Osteoblast (primary cell): ENCODE results near the gene HESX1. TPM values are rescaled to one million over a fixed set of nuclear protein-coding genes. Genes with fewer than 3 reads are reported as not detected.

Experiments
- DNase-seq: peaks from one replicate; pipeline ENCODE4 v3.0.0; 2011; ENCODE audit warnings: low spot score, mixed read lengths; ENCODE audit not compliant: insufficient read length; ENCODE audit errors: missing footprints
- H2AFZ ChIP-seq: 2 replicates; pipeline ENCODE4 v1.6.0; 2011; ENCODE audit warnings: mild to moderate bottlenecking, low read length
- H3K27ac ChIP-seq: 2 replicates; pipeline ENCODE4 v1.5.1; 2011; ENCODE audit warnings: mild to moderate bottlenecking, low read depth, low read length, moderate library complexity
- H3K27me3 ChIP-seq: 2 replicates; pipeline ENCODE4 v1.6.0; 2012; ENCODE audit warnings: mild to moderate bottlenecking, control low read depth, inconsistent platforms, low read length, moderate library complexity; ENCODE audit not compliant: insufficient read depth
- H3K36me3 ChIP-seq: 2 replicates; pipeline ENCODE4 v1.5.1; 2011; ENCODE audit warnings: mild to moderate bottlenecking, low read length, control low read depth, moderate library complexity; ENCODE audit not compliant: insufficient read depth
- H3K4me1 ChIP-seq: 2 replicates; pipeline ENCODE4 v1.5.1; 2011; ENCODE audit warnings: mild to moderate bottlenecking, low read length, control low read depth, moderate library complexity; ENCODE audit not compliant: insufficient read depth
- H3K4me2 ChIP-seq: 2 replicates; pipeline ENCODE4 v1.6.0; 2011; ENCODE audit warnings: mild to moderate bottlenecking, low read length; ENCODE audit not compliant: insufficient read depth
- H3K4me3 ChIP-seq: fragments of 200-600 bp; sonication (generic); 3 replicates; pipeline ENCODE4 v1.5.1; 2012; ENCODE audit warnings: mild to moderate bottlenecking, low read length, inconsistent platforms; ENCODE audit not compliant: insufficient read depth
- H3K79me2 ChIP-seq: 2 replicates; pipeline ENCODE4 v1.6.0; 2012; ENCODE audit warnings: mild to moderate bottlenecking, low read length, control low read depth, inconsistent platforms; ENCODE audit not compliant: insufficient read depth
- H3K9me3 ChIP-seq: 2 replicates; pipeline ENCODE4 v1.5.1; 2011; ENCODE audit warnings: low read depth, low read length, control low read depth
- H4K20me1 ChIP-seq: 2 replicates; pipeline ENCODE4 v1.6.0; 2012; ENCODE audit warnings: mild to moderate bottlenecking, low read length, control low read depth; ENCODE audit not compliant: insufficient read depth
- CTCF ChIP-seq: IDR thresholded peaks from 2 replicates; pipeline ENCODE4 v1.5.1; 2011; ENCODE audit warnings: mild to moderate bottlenecking, low read depth, low read length, moderate library complexity; ENCODE audit errors: extremely low read depth
- total RNA-seq: library from RNA; depleted of rRNA; stranded (reverse); fragments of >200 nt; gene quantifications from 2 replicates; pipeline ENCODE4 v1.2.3, GENCODE V29; 2012

The HESX1 gene
- total RNA-seq, 1 donor: 0.72 TPM

- DNase-seq: no peak
- H2AFZ ChIP-seq: no peak overlapping the region
- no peak overlapping the region for H3K4me3 ChIP-seq
- H3K4me1 ChIP-seq: peaks cover 3% of the 10 kb centered on the region
- H3K79me2 ChIP-seq: no peaks in the 10 kb centered on the region
- TF ChIP-seq CTCF: no peak
- no peaks in the 10 kb centered on the region for H3K9me3 ChIP-seq
- no peak overlapping the region for H3K4me2 ChIP-seq
- H4K20me1 ChIP-seq: no peaks in the 10 kb centered on the region
- peaks cover 30% of the 10 kb centered on the region for H3K27me3 ChIP-seq
- no peaks in the 10 kb centered on the region for H3K36me3 ChIP-seq
- no peak overlapping the region for H3K27ac ChIP-seq
Observed at GRCh38 chr3:57160076-57160764, 39.6 kb downstream of the HESX1 start.

- Histone ChIP-seq H3K4me3 (no peak overlapping the region), H3K79me2 (no peaks in the 10 kb centered on the region), H3K9me3 (no peaks in the 10 kb centered on the region), H3K27me3 (peaks cover 26% of the 10 kb centered on the region), H3K4me1 (no peaks in the 10 kb centered on the region), H2AFZ (no peak overlapping the region), H4K20me1 (no peaks in the 10 kb centered on the region), H3K27ac (no peak overlapping the region), H3K36me3 (no peaks in the 10 kb centered on the region), H3K4me2 (no peak overlapping the region)
- no peak for DNase-seq
- no peak for TF ChIP-seq CTCF
Observed at GRCh38 chr3:57158813-57159738, 40.7 kb downstream of the HESX1 start.

GRCh38 chr3:57158325-57158724, 41.5 kb downstream of the HESX1 start:
- Histone ChIP-seq H3K27me3 (peaks cover 20% of the 10 kb centered on the region), H3K27ac (no peak overlapping the region), H2AFZ (no peak overlapping the region), H3K4me1 (no peaks in the 10 kb centered on the region), H3K4me3 (no peak overlapping the region), H3K9me3 (no peaks in the 10 kb centered on the region), H3K36me3 (no peaks in the 10 kb centered on the region), H3K4me2 (no peak overlapping the region), H4K20me1 (no peaks in the 10 kb centered on the region), H3K79me2 (no peaks in the 10 kb centered on the region)
- no peak for DNase-seq
- TF ChIP-seq CTCF: no peak

DNA sequence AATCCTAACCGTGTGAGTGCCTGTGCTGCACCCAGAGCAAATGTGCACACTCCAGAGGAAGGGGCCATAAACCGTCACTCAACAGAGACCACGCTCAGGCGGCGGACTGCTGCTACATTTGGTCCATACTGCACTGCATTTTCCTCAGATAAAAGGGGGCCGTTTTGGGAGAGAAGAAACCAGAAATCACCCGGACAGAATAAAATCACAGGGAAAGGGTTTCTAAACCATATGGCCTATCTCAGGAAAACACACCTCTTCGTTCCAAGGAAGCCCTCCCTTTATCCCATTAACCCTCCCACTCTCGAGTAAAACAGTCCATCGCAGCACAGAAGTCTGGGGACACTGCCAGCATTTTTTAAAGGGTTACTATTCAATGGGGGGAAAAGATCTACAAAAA, 42.2 kb downstream of the HESX1 start:
- Histone ChIP-seq H2AFZ (no peak overlapping the region), H3K27ac (no peak overlapping the region), H3K27me3 (peaks cover 13% of the 10 kb centered on the region), H3K79me2 (no peaks in the 10 kb centered on the region), H3K4me3 (no peak overlapping the region), H3K4me1 (no peaks in the 10 kb centered on the region), H3K4me2 (no peak overlapping the region), H3K36me3 (no peaks in the 10 kb centered on the region), H3K9me3 (no peaks in the 10 kb centered on the region), H4K20me1 (no peaks in the 10 kb centered on the region)
- no peak for DNase-seq
- TF ChIP-seq CTCF: no peak
